ENCODE data around the gene RAPGEF2. TPM values are rescaled to one million over a fixed set of nuclear protein-coding genes. Genes with fewer than 3 reads are reported as not detected.

RAPGEF2 gene
- total and polyA plus RNA-seq, 4 donors = 9.4 to 51.3 (median 31.9) TPM

GRCh38 chr4:159185591-159186023 is 82.7 kb downstream of the RAPGEF2 start:
- intact Hi-C loops (cut with DNase I) = no loop called here
- DNase-seq (no peak), ATAC-seq (ENCODE audit: low FRiP score) (no peak)
- no peaks in the 10 kb centered on the region for H3K9me3 ChIP-seq (ENCODE audit: control insufficient read depth, low read length)
- no peak overlapping the region for H3K4me3 ChIP-seq (ENCODE audit: low read length in 2 of 2)
- no peaks in the 10 kb centered on the region for H3K27me3 ChIP-seq (ENCODE audit: control insufficient read depth in 1 of 2, insufficient read depth in 2 of 2, low read length in 1 of 2)
- 73 to 74% methylated on average over 1 of the region's 1 CpG for WGBS, 2 donors
- H3K27ac ChIP-seq (ENCODE audit: low read depth in 1 of 2, low read length in 2 of 2) = no peak overlapping the region
- H3K36me3 ChIP-seq (ENCODE audit: control insufficient read depth in 1 of 2, insufficient read depth in 2 of 2, low read length in 1 of 2) = no peaks in the 10 kb centered on the region
- H3K4me1 ChIP-seq (ENCODE audit: control insufficient read depth in 1 of 2, insufficient read depth in 2 of 2, low read length in 2 of 2) = peaks cover 0 to 4% of the 10 kb centered on the region in 2 donors

DNA sequence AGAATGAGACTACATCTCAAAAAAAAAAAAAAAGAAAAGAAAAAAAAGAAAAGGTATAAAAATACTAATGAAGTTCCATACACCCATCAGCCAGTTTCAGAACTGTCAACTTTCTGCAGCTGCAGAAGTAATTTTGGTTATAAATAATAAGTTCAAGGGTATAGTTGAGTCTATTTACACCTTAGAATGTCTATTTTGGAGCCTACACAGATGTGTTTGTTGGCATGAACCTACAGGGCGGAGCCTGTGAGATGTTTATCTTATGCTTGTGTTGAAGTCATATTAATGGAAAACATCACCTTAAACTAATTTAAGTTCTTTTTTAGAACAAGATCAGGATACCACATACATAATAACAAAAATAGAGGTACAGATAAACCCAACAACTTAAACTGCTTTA is 85.8 kb downstream of the RAPGEF2 start:
- ATAC-seq (ENCODE audit: low FRiP score) = no peak
- H3K27ac ChIP-seq (ENCODE audit: low read depth in 1 of 2, low read length in 2 of 2) = no peak overlapping the region
- no peaks in the 10 kb centered on the region for H3K9me3 ChIP-seq (ENCODE audit: control insufficient read depth, low read length)
- H3K27me3 ChIP-seq (ENCODE audit: control insufficient read depth in 1 of 2, insufficient read depth in 2 of 2, low read length in 1 of 2) = no peaks in the 10 kb centered on the region
- 52 to 61% methylated on average over 1 of the region's 1 CpG for WGBS, 2 donors
- H3K4me1 ChIP-seq (ENCODE audit: control insufficient read depth in 1 of 2, insufficient read depth in 2 of 2, low read length in 2 of 2) = peaks cover 0 to 4% of the 10 kb centered on the region in 2 donors
- H3K4me3 ChIP-seq (ENCODE audit: low read length in 2 of 2) = no peak overlapping the region
- intact Hi-C loops (cut with DNase I) = no loop called here
- DNase-seq = no peak
- H3K36me3 ChIP-seq (ENCODE audit: control insufficient read depth in 1 of 2, insufficient read depth in 2 of 2, low read length in 1 of 2) = no peaks in the 10 kb centered on the region

GRCh38 chr4:159190651-159191050 is 87.8 kb downstream of the RAPGEF2 start:
- peaks cover 0 to 4% of the 10 kb centered on the region in 2 donors for H3K4me1 ChIP-seq (ENCODE audit: control insufficient read depth in 1 of 2, insufficient read depth in 2 of 2, low read length in 2 of 2)
- H3K9me3 ChIP-seq (ENCODE audit: control insufficient read depth, low read length) = no peaks in the 10 kb centered on the region
- intact Hi-C loops (cut with DNase I) = no loop called here
- no peak overlapping the region for H3K27ac ChIP-seq (ENCODE audit: low read depth in 1 of 2, low read length in 2 of 2)
- DNase-seq = no peak
- ATAC-seq (ENCODE audit: low FRiP score) = no peak
- no peaks in the 10 kb centered on the region for H3K36me3 ChIP-seq (ENCODE audit: control insufficient read depth in 1 of 2, insufficient read depth in 2 of 2, low read length in 1 of 2)
- 97 to 98% methylated on average over 2 of the region's 2 CpGs for WGBS, 2 donors
- no peak overlapping the region for H3K4me3 ChIP-seq (ENCODE audit: low read length in 2 of 2)
- H3K27me3 ChIP-seq (ENCODE audit: control insufficient read depth in 1 of 2, insufficient read depth in 2 of 2, low read length in 1 of 2) = no peaks in the 10 kb centered on the region

GRCh38 chr4:159191989-159192388 is 89.1 kb downstream of the RAPGEF2 start:
- H3K36me3 ChIP-seq (ENCODE audit: control insufficient read depth in 1 of 2, insufficient read depth in 2 of 2, low read length in 1 of 2) = no peaks in the 10 kb centered on the region
- ATAC-seq (ENCODE audit: low FRiP score) = no peak
- no peaks in the 10 kb centered on the region for H3K27me3 ChIP-seq (ENCODE audit: control insufficient read depth in 1 of 2, insufficient read depth in 2 of 2, low read length in 1 of 2)
- intact Hi-C loops (cut with DNase I) = no loop called here
- no peak overlapping the region for H3K27ac ChIP-seq (ENCODE audit: low read depth in 1 of 2, low read length in 2 of 2)
- no peak for DNase-seq
- H3K9me3 ChIP-seq (ENCODE audit: control insufficient read depth, low read length) = no peaks in the 10 kb centered on the region
- 66 to 70% methylated on average over 5 of the region's 5 CpGs for WGBS, 2 donors
- H3K4me1 ChIP-seq (ENCODE audit: control insufficient read depth in 1 of 2, insufficient read depth in 2 of 2, low read length in 2 of 2) = peaks cover 2 to 4% of the 10 kb centered on the region in 2 donors
- no peak overlapping the region for H3K4me3 ChIP-seq (ENCODE audit: low read length in 2 of 2)

DNA sequence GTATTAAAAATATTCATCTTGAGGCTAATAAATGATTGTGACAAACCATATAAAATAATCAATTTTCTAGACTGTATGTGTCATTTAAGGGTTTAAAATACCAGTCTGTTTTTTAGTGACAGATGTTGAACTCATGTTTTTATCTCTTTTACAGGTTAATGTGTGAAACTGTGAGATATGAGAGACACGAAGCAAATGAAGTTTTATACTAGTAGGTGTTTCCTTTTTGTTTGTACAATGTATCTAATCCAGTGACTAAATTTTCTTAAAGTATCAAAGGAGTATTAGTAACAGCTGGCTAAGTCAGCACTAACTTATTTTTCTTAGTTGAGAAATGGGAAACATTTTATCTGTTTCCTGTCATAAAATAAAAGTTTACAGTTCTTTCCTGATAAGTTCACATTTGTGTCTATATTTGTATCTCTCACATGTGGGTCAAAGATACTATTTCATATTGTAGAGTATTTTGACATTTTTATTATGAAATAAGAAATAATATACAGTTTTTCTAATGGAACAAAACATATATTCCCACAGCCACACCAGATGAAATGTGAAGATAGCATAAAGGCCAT is 90.3 kb downstream of the RAPGEF2 start:
- no peak for ATAC-seq (ENCODE audit: low FRiP score)
- H3K27me3 ChIP-seq (ENCODE audit: control insufficient read depth in 1 of 2, insufficient read depth in 2 of 2, low read length in 1 of 2) = no peaks in the 10 kb centered on the region
- DNase-seq = no peak
- no peaks in the 10 kb centered on the region for H3K36me3 ChIP-seq (ENCODE audit: control insufficient read depth in 1 of 2, insufficient read depth in 2 of 2, low read length in 1 of 2)
- no peak overlapping the region for H3K4me3 ChIP-seq (ENCODE audit: low read length in 2 of 2)
- no peaks in the 10 kb centered on the region for H3K9me3 ChIP-seq (ENCODE audit: control insufficient read depth, low read length)
- H3K4me1 ChIP-seq (ENCODE audit: control insufficient read depth in 1 of 2, insufficient read depth in 2 of 2, low read length in 2 of 2) = peaks cover 4% of the 10 kb centered on the region in 2 donors
- WGBS, 2 donors = 23 to 29% methylated on average over 1 of the region's 1 CpG
- intact Hi-C loops (cut with DNase I) = no loop called here
- no peak overlapping the region for H3K27ac ChIP-seq (ENCODE audit: low read depth in 1 of 2, low read length in 2 of 2)

DNA sequence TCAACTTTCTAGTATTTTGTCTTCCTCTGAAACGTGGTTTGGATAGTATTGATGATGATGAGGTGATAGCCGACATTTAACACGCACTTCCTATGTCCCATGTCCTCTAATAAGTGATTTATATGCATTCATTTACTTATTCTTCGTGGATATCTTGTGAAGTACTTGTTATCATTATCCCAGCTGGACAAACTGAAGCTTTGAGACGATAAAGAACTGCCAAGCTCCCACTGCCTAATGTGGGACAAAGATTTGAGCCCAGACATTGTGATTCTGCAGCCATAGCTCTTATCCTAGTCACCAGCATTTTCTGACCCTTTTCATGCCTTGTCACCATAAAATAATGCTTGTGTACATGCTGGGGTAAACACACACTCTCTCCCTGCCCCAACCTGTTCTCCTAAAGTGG is 92.5 kb downstream of the RAPGEF2 start:
- no peak for DNase-seq
- no peaks in the 10 kb centered on the region for H3K9me3 ChIP-seq (ENCODE audit: control insufficient read depth, low read length)
- H3K27me3 ChIP-seq (ENCODE audit: control insufficient read depth in 1 of 2, insufficient read depth in 2 of 2, low read length in 1 of 2) = no peaks in the 10 kb centered on the region
- 53 to 56% methylated on average over 5 of the region's 5 CpGs for WGBS, 2 donors
- ATAC-seq (ENCODE audit: low FRiP score) = no peak
- H3K4me3 ChIP-seq (ENCODE audit: low read length in 2 of 2) = no peak overlapping the region
- no peak overlapping the region for H3K27ac ChIP-seq (ENCODE audit: low read depth in 1 of 2, low read length in 2 of 2)
- H3K36me3 ChIP-seq (ENCODE audit: control insufficient read depth in 1 of 2, insufficient read depth in 2 of 2, low read length in 1 of 2) = no peaks in the 10 kb centered on the region
- intact Hi-C loops (cut with DNase I) = no loop called here
- peaks cover 0 to 4% of the 10 kb centered on the region in 2 donors for H3K4me1 ChIP-seq (ENCODE audit: control insufficient read depth in 1 of 2, insufficient read depth in 2 of 2, low read length in 2 of 2)

GRCh38 chr4:159197260-159197884 is 94.5 kb downstream of the RAPGEF2 start:
- intact Hi-C loops (cut with DNase I) = no loop called here
- no peaks in the 10 kb centered on the region for H3K27me3 ChIP-seq (ENCODE audit: control insufficient read depth in 1 of 2, insufficient read depth in 2 of 2, low read length in 1 of 2)
- WGBS, 2 donors = 47 to 53% methylated on average over 4 of the region's 4 CpGs
- DNase-seq (no peak), ATAC-seq (ENCODE audit: low FRiP score) (peak; percentile 60)
- H3K36me3 ChIP-seq (ENCODE audit: control insufficient read depth in 1 of 2, insufficient read depth in 2 of 2, low read length in 1 of 2) = no peaks in the 10 kb centered on the region
- no peaks in the 10 kb centered on the region for H3K9me3 ChIP-seq (ENCODE audit: control insufficient read depth, low read length)
- H3K4me3 ChIP-seq (ENCODE audit: low read length in 2 of 2) = no peak overlapping the region
- H3K27ac ChIP-seq (ENCODE audit: low read depth in 1 of 2, low read length in 2 of 2) = peak overlapping the region in 1 of 2 donors; percentile 48
- H3K4me1 ChIP-seq (ENCODE audit: control insufficient read depth in 1 of 2, insufficient read depth in 2 of 2, low read length in 2 of 2) = peaks cover 0 to 8% of the 10 kb centered on the region in 2 donors

GRCh38 chr4:159197885-159198269 is 95.0 kb downstream of the RAPGEF2 start:
- WGBS, 2 donors = 36 to 48% methylated on average over 6 of the region's 6 CpGs
- ATAC-seq (ENCODE audit: low FRiP score) (peak; percentile 42), DNase-seq (no peak)
- Histone ChIP-seq H3K4me1 (ENCODE audit: control insufficient read depth in 1 of 2, insufficient read depth in 2 of 2, low read length in 2 of 2) (peaks cover 0 to 8% of the 10 kb centered on the region in 2 donors), H3K4me3 (ENCODE audit: low read length in 2 of 2) (no peak overlapping the region), H3K36me3 (ENCODE audit: control insufficient read depth in 1 of 2, insufficient read depth in 2 of 2, low read length in 1 of 2) (no peaks in the 10 kb centered on the region), H3K27me3 (ENCODE audit: control insufficient read depth in 1 of 2, insufficient read depth in 2 of 2, low read length in 1 of 2) (no peaks in the 10 kb centered on the region), H3K27ac (ENCODE audit: low read depth in 1 of 2, low read length in 2 of 2) (peak overlapping the region in 1 of 2 donors; percentile 48), H3K9me3 (ENCODE audit: control insufficient read depth, low read length) (no peaks in the 10 kb centered on the region)
- intact Hi-C loops (cut with DNase I) = no loop called here

GRCh38 chr4:159199826-159200225 is 96.9 kb downstream of the RAPGEF2 start:
- H3K4me3 ChIP-seq (ENCODE audit: low read length in 2 of 2) = no peak overlapping the region
- intact Hi-C loops (cut with DNase I) = loop anchor here (5.0 to 10.0 kb wide), 5 partner anchors 245 to 475 kb away; partner anchors contain the start of gene PPID (in 1 of the 2)
- DNase-seq = no peak
- H3K9me3 ChIP-seq (ENCODE audit: control insufficient read depth, low read length) = no peaks in the 10 kb centered on the region
- H3K27me3 ChIP-seq (ENCODE audit: control insufficient read depth in 1 of 2, insufficient read depth in 2 of 2, low read length in 1 of 2) = no peaks in the 10 kb centered on the region
- ATAC-seq (ENCODE audit: low FRiP score) = no peak
- H3K27ac ChIP-seq (ENCODE audit: low read depth in 1 of 2, low read length in 2 of 2) = no peak overlapping the region
- H3K4me1 ChIP-seq (ENCODE audit: control insufficient read depth in 1 of 2, insufficient read depth in 2 of 2, low read length in 2 of 2) = peaks cover 0 to 8% of the 10 kb centered on the region in 2 donors
- WGBS, 2 donors = 90 to 94% methylated on average over 1 of the region's 1 CpG
- H3K36me3 ChIP-seq (ENCODE audit: control insufficient read depth in 1 of 2, insufficient read depth in 2 of 2, low read length in 1 of 2) = no peaks in the 10 kb centered on the region
